Measurements from ENCODE around the gene EZH2. TPM values are rescaled to one million over a fixed set of nuclear protein-coding genes. Genes with fewer than 3 reads are reported as not detected.

EZH2 gene
- total RNA-seq (6.7 and 7.1 TPM in 2 replicates), polyA plus RNA-seq (10.1 and 24.8 TPM in 2 replicates), polyA minus RNA-seq (ENCODE audit: low replicate concordance) (1.5 and 7.3 TPM in 2 replicates)
- 5.6 and 14.7 TPM in 2 replicates for polyA plus RNA-seq (2012)

GRCh38 chr7:148884049-148884298 lies at the start of gene EZH2:
Gene EZH2, minus strand, starts transcription at chr7:148884291. Its CDS starts 36,993 bp downstream, at chr7:148847298.
- TF ChIP-seq EZH2 (IDR thresholded peaks at IDR 0.05; ENCODE audit: low read length, missing control alignments) (no peak), CTCF (conservative IDR thresholded peaks at IDR 0.05 in 1 of 2, IDR thresholded peaks at IDR 0.05 in 1 of 2; ENCODE audit: low read depth in 1 of 2, low read length in 2 of 2) (no peak)
- H3K9ac ChIP-seq (ENCODE audit: insufficient read depth, low read length), result peak within 1 kb of the TSS; percentile 80
- no peaks in the 10 kb centered on the region for H3K9me3 ChIP-seq (ENCODE audit: control insufficient read depth, insufficient read depth, low read depth, low read length)
- no peaks in the 10 kb centered on the region for H3K4me1 ChIP-seq (ENCODE audit: control insufficient read depth, extremely low read depth, insufficient read depth, low read length)
- no peaks in the 10 kb centered on the region for H4K20me1 ChIP-seq (ENCODE audit: control insufficient read depth, extremely low read depth, insufficient read depth, low read length)
- peaks cover 49% of the 10 kb centered on the region for H3K79me2 ChIP-seq (ENCODE audit: control insufficient read depth, insufficient read depth, low read length)
- H3K27ac ChIP-seq (ENCODE audit: insufficient read depth, low read length), result peak within 1 kb of the TSS; percentile 84
- no peak for DNase-seq (ENCODE audit: low read depth in 2 of 2)
- no peaks in the 10 kb centered on the region for H3K27me3 ChIP-seq (ENCODE audit: control insufficient read depth, insufficient read depth, low read length)
- H2AFZ ChIP-seq (ENCODE audit: low read length), result peak within 1 kb of the TSS; percentile 62
- peak within 1 kb of the TSS; percentile 91 for H3K4me2 ChIP-seq (ENCODE audit: extremely low read depth, insufficient read depth, low read length)
- H3K4me3 ChIP-seq (replicated peaks in 1 of 4; ENCODE audit: control extremely low read depth in 1 of 4, insufficient read depth in 1 of 4, low read depth in 3 of 4, low read length in 4 of 4), result peak within 1 kb of the TSS; percentile 67 to 98 (median 90)
- H3K36me3 ChIP-seq (ENCODE audit: control insufficient read depth, insufficient read depth, low read length), result no peaks in the 10 kb centered on the region

DNA sequence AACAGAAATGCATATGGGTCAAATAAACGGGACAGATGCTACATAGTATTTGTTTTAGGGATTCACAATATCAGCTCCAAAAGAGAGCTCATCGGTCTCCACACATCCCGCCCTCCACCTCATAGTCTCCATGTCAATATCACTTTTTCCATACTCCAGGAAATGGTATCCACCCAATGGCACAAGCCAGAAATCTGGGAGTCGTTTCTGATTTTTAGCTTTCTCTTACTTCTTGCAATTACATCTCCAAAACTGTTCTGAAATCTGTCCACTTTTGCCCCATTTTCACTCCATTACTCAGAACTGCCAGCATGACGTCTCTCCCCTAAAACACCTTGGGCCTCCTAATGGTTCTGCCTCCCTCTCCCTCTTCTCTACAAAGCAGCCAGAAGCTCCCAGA lies 47.4 kb upstream of the EZH2 start:
- Histone ChIP-seq H3K4me3 (replicated peaks in 1 of 4; ENCODE audit: control extremely low read depth in 1 of 4, insufficient read depth in 1 of 4, low read depth in 3 of 4, low read length in 4 of 4) (no peak overlapping the region), H3K27me3 (ENCODE audit: control insufficient read depth, insufficient read depth, low read length) (no peaks in the 10 kb centered on the region), H3K4me1 (ENCODE audit: control insufficient read depth, extremely low read depth, insufficient read depth, low read length) (no peaks in the 10 kb centered on the region), H3K36me3 (ENCODE audit: control insufficient read depth, insufficient read depth, low read length) (no peaks in the 10 kb centered on the region), H4K20me1 (ENCODE audit: control insufficient read depth, extremely low read depth, insufficient read depth, low read length) (no peaks in the 10 kb centered on the region), H3K27ac (ENCODE audit: insufficient read depth, low read length) (no peak overlapping the region), H3K9ac (ENCODE audit: insufficient read depth, low read length) (no peak overlapping the region), H3K4me2 (ENCODE audit: extremely low read depth, insufficient read depth, low read length) (no peak overlapping the region), H2AFZ (ENCODE audit: low read length) (no peak overlapping the region), H3K9me3 (ENCODE audit: control insufficient read depth, insufficient read depth, low read depth, low read length) (no peaks in the 10 kb centered on the region), H3K79me2 (ENCODE audit: control insufficient read depth, insufficient read depth, low read length) (no peaks in the 10 kb centered on the region)
- TF ChIP-seq CTCF (conservative IDR thresholded peaks at IDR 0.05 in 1 of 2, IDR thresholded peaks at IDR 0.05 in 1 of 2; ENCODE audit: low read depth in 1 of 2, low read length in 2 of 2) (no peak), EZH2 (IDR thresholded peaks at IDR 0.05; ENCODE audit: low read length, missing control alignments) (no peak)
- DNase-seq (ENCODE audit: low read depth in 2 of 2), result no peak

DNA sequence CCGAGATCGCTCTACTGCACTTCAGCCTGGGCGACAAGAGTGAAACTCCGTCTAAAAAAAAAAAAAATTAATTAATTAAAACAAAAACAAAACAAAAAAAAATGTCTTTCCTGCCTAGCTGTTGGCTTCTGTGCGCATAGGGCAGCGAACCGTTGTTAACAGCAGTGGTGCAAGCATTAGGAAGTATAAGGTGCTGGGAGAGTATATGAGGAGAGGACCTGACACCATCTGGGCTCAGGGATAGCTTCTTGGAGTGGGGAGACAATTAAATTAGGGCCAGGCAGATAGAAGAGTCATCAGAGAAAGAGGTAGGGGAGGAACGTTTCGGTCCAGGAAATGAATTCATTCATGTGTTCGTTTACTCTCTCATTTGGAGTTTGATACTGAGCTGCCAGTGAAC lies 46.2 kb upstream of the EZH2 start:
- Histone ChIP-seq H3K4me1 (ENCODE audit: control insufficient read depth, extremely low read depth, insufficient read depth, low read length) (no peaks in the 10 kb centered on the region), H4K20me1 (ENCODE audit: control insufficient read depth, extremely low read depth, insufficient read depth, low read length) (no peaks in the 10 kb centered on the region), H2AFZ (ENCODE audit: low read length) (no peak overlapping the region), H3K4me2 (ENCODE audit: extremely low read depth, insufficient read depth, low read length) (no peak overlapping the region), H3K4me3 (replicated peaks in 1 of 4; ENCODE audit: control extremely low read depth in 1 of 4, insufficient read depth in 1 of 4, low read depth in 3 of 4, low read length in 4 of 4) (no peak overlapping the region), H3K27ac (ENCODE audit: insufficient read depth, low read length) (no peak overlapping the region), H3K36me3 (ENCODE audit: control insufficient read depth, insufficient read depth, low read length) (no peaks in the 10 kb centered on the region), H3K27me3 (ENCODE audit: control insufficient read depth, insufficient read depth, low read length) (no peaks in the 10 kb centered on the region), H3K9ac (ENCODE audit: insufficient read depth, low read length) (no peak overlapping the region), H3K79me2 (ENCODE audit: control insufficient read depth, insufficient read depth, low read length) (no peaks in the 10 kb centered on the region), H3K9me3 (ENCODE audit: control insufficient read depth, insufficient read depth, low read depth, low read length) (no peaks in the 10 kb centered on the region)
- DNase-seq (ENCODE audit: low read depth in 2 of 2), result no peak
- TF ChIP-seq CTCF (conservative IDR thresholded peaks at IDR 0.05 in 1 of 2, IDR thresholded peaks at IDR 0.05 in 1 of 2; ENCODE audit: low read depth in 1 of 2, low read length in 2 of 2) (no peak), EZH2 (IDR thresholded peaks at IDR 0.05; ENCODE audit: low read length, missing control alignments) (no peak)
